PC-3 (cell line): ENCODE measurements around the gene CAPN12. TPM values are rescaled to one million over a fixed set of nuclear protein-coding genes. Genes with fewer than 3 reads are reported as not detected.
"Not testable (repeated sequence)": the region's sequence is repeated elsewhere in the genome, so short reads cannot be mapped to it uniquely, and the experiment has no call there.

Source experiments
- ATAC-seq: fragments of 200-7000 bp; cut with Tn5 transposase; 2 replicates; pipeline ENCODE4 v1.9.1; 2020; ENCODE audit warnings: mild to moderate bottlenecking, moderate library complexity
- BruUV-seq: library from RNA; stranded (reverse); fragments of 400-500 nt; replicated peaks from 2 replicates; lab custom pipeline; 2021; lab: Mats Ljungman, UMichigan
- CTCF ChIA-PET: fragments of 300-600 bp; sonication (Branson Sonifier 250); formaldehyde crosslinking; loops from one replicate; lab custom pipeline; 2022; ENCODE audit warnings: antibody characterized with exemption; lab: Charles Lee
- POLR2A ChIA-PET: fragments of 300-600 bp; sonication (Branson Sonifier 250); formaldehyde crosslinking; loops from one replicate; lab custom pipeline; 2022; ENCODE audit warnings: antibody characterized with exemption; ENCODE audit not compliant: unreplicated experiment; lab: Charles Lee
- DNase-seq: peaks from one replicate; pipeline ENCODE4 v3.0.0-alpha.2; 2015
- H2AFZ ChIP-seq: fragments of 300-600 bp; sonication (generic); 2 replicates; pipeline ENCODE4 v1.6.0; 2016; ENCODE audit warnings: antibody characterized with exemption, low read length
- H3F3A ChIP-seq: fragments of 300-600 bp; sonication (generic); one replicate; pipeline ENCODE4 v1.6.0; 2017; ENCODE audit warnings: antibody characterized with exemption, low read length, control low read depth, mild to moderate bottlenecking; ENCODE audit not compliant: unreplicated experiment
- H3K27ac ChIP-seq: fragments of 300-600 bp; sonication (generic); 2 replicates; pipeline ENCODE4 v1.5.1; 2016; ENCODE audit warnings: mild to moderate bottlenecking, low read length
- H3K27me3 ChIP-seq: fragments of 300-600 bp; sonication (generic); 2 replicates; pipeline ENCODE4 v1.6.1; 2016; ENCODE audit warnings: low read length, mixed read lengths
- H3K36me3 ChIP-seq: fragments of 300-600 bp; sonication (generic); 2 replicates; pipeline ENCODE4 v1.6.1; 2016; ENCODE audit warnings: low read depth, mixed run types, low read length, mixed read lengths
- H3K4me1 ChIP-seq: fragments of 300-600 bp; sonication (generic); 2 replicates; pipeline ENCODE4 v1.5.1; 2016; ENCODE audit warnings: low read length; ENCODE audit not compliant: insufficient read depth
- H3K4me2 ChIP-seq: fragments of 300-600 bp; sonication (generic); 2 replicates; pipeline ENCODE4 v1.6.0; 2016; ENCODE audit warnings: low read length
- H3K4me3 ChIP-seq: fragments of 300-600 bp; sonication (generic); 2 replicates; pipeline ENCODE4 v1.5.1; 2016; ENCODE audit warnings: mild to moderate bottlenecking, low read length, mixed read lengths
- H3K79me2 ChIP-seq: fragments of 300-600 bp; sonication (generic); 2 replicates; pipeline ENCODE4 v1.6.1; 2017; ENCODE audit warnings: low read length, mixed read lengths
- H3K9ac ChIP-seq: fragments of 300-600 bp; sonication (generic); 2 replicates; pipeline ENCODE4 v1.6.0; 2016; ENCODE audit warnings: mild to moderate bottlenecking, low read length
- H3K9me2 ChIP-seq: fragments of 300-600 bp; sonication (generic); replicated peaks from 2 replicates; pipeline ENCODE4 v1.6.1; 2016; ENCODE audit warnings: mixed run types, low read length, mixed read lengths
- H3K9me3 ChIP-seq: fragments of 300-600 bp; sonication (generic); 2 replicates; pipeline ENCODE4 v1.6.1; 2016; ENCODE audit warnings: low read length, mixed read lengths
- H4K20me1 ChIP-seq: fragments of 300-600 bp; sonication (generic); 2 replicates; pipeline ENCODE4 v1.6.1; 2016; ENCODE audit warnings: low read length, mixed read lengths
- EZH2 ChIP-seq: fragments of 300-600 bp; sonication (generic); IDR thresholded peaks from one replicate; pipeline ENCODE4 v1.6.1; 2017; ENCODE audit warnings: antibody characterized with exemption, mild to moderate bottlenecking, low read length; ENCODE audit not compliant: unreplicated experiment
- EZH2phosphoT487 ChIP-seq: fragments of 300-600 bp; sonication (generic); IDR thresholded peaks from 2 replicates; pipeline ENCODE4 v1.6.1; 2018; ENCODE audit warnings: mild to moderate bottlenecking, antibody characterized with exemption, low read length, borderline replicate concordance
- intact Hi-C: fragments of 100-400 bp; cut with micrococcal nuclease; formaldehyde crosslinking; loops from 2 replicates; pipeline ENCODE4 v1.9.0; 2023
- total RNA-seq: library from RNA; depleted of rRNA; stranded (reverse); fragments of >200 nt; gene quantifications from 2 replicates; pipeline ENCODE4 v1.2.3, GENCODE V29; 2014
- TF ChIP-seq, protein P1 (sequence below): fragments of 300-600 bp; sonication (generic); conservative IDR thresholded peaks from 2 replicates; pipeline ENCODE4 v1.5.1; 2017; ENCODE audit warnings: antibody characterized with exemption, low read depth, mild to moderate bottlenecking, low read length

CAPN12 gene
- total RNA-seq, 1 experiment from 2014 or later: 3.8 TPM

DNA sequence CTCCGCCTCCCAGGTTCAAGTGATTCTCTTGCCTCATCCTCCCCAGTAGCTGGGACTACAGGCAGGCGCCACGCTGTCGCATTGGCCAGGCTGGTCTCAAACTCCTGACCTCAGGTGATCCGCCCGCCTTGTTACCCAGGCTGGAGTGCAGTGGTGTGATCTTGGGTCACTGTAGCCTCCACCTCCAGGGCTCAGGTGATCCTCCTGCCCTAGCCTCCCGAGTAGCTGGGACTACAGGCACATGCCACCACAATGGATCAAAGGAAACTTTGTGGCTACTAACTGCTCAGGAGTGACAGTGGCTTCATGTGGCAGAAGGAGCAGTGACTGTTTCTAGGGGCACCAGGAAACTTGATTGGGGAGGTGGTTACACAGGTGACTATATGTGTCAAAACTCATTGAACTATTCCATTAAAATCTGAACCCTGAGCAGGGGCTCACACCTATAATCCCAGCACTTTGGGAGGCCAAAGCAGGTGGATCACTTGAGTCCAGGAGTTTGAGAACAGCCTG lies 41.0 kb upstream of the CAPN12 start:
- H2AFZ ChIP-seq: no peak overlapping the region
- H3K9me3 ChIP-seq: no peaks in the 10 kb centered on the region
- no peak overlapping the region for H3K9ac ChIP-seq
- no TSS peak for BruUV-seq
- H3K4me2 ChIP-seq: no peak overlapping the region
- no peaks in the 10 kb centered on the region for H3K79me2 ChIP-seq
- ATAC-seq (no peak), DNase-seq (no peak)
- H3K27ac ChIP-seq: no peak overlapping the region
- H3K9me2 ChIP-seq: no peaks in the 10 kb centered on the region
- intact Hi-C loops: no loop called here
- H3K27me3 ChIP-seq: no peaks in the 10 kb centered on the region
- no peaks in the 10 kb centered on the region for H3K4me1 ChIP-seq
- ChIA-PET POLR2A (no interaction called here), CTCF (no interaction called here)
- H3K4me3 ChIP-seq: no peak overlapping the region
- H4K20me1 ChIP-seq: no peaks in the 10 kb centered on the region
- H3K36me3 ChIP-seq: no peaks in the 10 kb centered on the region
- H3F3A ChIP-seq: no peaks in the 10 kb centered on the region
- TF ChIP-seq EZH2phosphoT487 (no peak), EZH2 (no peak)
- TF ChIP-seq, protein P1, sequence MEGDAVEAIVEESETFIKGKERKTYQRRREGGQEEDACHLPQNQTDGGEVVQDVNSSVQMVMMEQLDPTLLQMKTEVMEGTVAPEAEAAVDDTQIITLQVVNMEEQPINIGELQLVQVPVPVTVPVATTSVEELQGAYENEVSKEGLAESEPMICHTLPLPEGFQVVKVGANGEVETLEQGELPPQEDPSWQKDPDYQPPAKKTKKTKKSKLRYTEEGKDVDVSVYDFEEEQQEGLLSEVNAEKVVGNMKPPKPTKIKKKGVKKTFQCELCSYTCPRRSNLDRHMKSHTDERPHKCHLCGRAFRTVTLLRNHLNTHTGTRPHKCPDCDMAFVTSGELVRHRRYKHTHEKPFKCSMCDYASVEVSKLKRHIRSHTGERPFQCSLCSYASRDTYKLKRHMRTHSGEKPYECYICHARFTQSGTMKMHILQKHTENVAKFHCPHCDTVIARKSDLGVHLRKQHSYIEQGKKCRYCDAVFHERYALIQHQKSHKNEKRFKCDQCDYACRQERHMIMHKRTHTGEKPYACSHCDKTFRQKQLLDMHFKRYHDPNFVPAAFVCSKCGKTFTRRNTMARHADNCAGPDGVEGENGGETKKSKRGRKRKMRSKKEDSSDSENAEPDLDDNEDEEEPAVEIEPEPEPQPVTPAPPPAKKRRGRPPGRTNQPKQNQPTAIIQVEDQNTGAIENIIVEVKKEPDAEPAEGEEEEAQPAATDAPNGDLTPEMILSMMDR: no peak

DNA sequence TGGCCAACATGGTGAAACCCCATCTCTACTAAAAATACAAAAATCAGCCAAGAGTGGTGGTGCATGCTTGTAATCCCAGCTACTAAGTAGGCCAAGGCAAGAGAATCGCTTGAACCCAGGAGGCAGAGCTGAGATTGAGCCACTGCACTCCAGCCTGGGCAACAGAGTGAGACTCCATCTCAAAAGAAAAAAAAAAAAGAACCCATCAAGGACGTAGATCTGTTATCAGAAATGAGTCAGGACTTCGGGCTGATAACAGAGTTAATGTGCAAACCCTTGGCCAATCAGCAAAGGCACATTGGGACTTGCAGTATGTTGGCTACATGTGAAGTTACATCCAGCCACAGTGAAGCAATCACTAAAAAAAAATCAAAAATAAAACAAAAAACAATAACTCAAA lies 40.0 kb upstream of the CAPN12 start:
- Histone ChIP-seq H3K27me3 (no peaks in the 10 kb centered on the region), H3K4me2 (no peak overlapping the region), H3K9me3 (no peaks in the 10 kb centered on the region), H3K4me3 (no peak overlapping the region), H3K79me2 (no peaks in the 10 kb centered on the region), H4K20me1 (no peaks in the 10 kb centered on the region), H3K36me3 (no peaks in the 10 kb centered on the region), H3K27ac (no peak overlapping the region), H3F3A (no peaks in the 10 kb centered on the region), H3K9ac (no peak overlapping the region), H3K9me2 (no peaks in the 10 kb centered on the region), H2AFZ (no peak overlapping the region), H3K4me1 (no peaks in the 10 kb centered on the region)
- CTCF ChIA-PET: no interaction called here
- ATAC-seq: no peak
- BruUV-seq: no TSS peak
- intact Hi-C loops: no loop called here
- TF ChIP-seq EZH2phosphoT487 (no peak), EZH2 (no peak)
- TF ChIP-seq, protein P1: no peak
- DNase-seq: no peak
- POLR2A ChIA-PET: no interaction called here

DNA sequence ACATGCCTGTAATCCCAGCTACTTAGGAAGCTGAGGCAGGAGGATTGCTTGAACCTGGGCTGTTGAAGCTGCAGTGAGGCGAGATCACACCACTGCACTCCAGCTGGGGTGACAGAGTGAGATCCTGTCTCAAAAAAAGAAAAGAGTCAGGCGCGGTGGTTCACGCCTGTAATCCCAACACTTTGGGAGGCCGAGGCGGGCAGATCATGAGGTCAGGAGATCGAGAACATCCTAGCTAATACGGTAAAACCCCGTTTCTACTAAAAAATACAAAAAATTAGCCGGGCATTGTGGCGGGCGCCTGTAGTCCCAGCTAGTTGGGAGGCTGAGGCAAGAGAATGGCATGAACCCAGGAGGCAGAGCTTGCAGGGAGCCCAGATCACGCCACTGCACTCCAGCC lies 37.9 kb upstream of the CAPN12 start:
- H3K9me2 ChIP-seq, H3K36me3 ChIP-seq, intact Hi-C loops, H3K79me2 ChIP-seq, H3K27me3 ChIP-seq, CTCF ChIA-PET, H3K9ac ChIP-seq, H3K9me3 ChIP-seq, POLR2A ChIA-PET, H3K27ac ChIP-seq, H2AFZ ChIP-seq, H4K20me1 ChIP-seq, H3F3A ChIP-seq, H3K4me1 ChIP-seq, H3K4me2 ChIP-seq, BruUV-seq, DNase-seq, ATAC-seq, H3K4me3 ChIP-seq: not testable (repeated sequence)
